Measurements from ENCODE around the gene CDH15. TPM values are rescaled to one million over a fixed set of nuclear protein-coding genes. Genes with fewer than 3 reads are reported as not detected.
A peak's percentile ranks its signal among the peaks of the same experiment; 100 is the strongest.

The CDH15 gene
- total and polyA plus RNA-seq, 9 of the 15 experiments (the other 6 are each of a cell fraction or from before 2014, with no cell fraction given) = 0.07 to 0.18 TPM; not detected in 7

DNA sequence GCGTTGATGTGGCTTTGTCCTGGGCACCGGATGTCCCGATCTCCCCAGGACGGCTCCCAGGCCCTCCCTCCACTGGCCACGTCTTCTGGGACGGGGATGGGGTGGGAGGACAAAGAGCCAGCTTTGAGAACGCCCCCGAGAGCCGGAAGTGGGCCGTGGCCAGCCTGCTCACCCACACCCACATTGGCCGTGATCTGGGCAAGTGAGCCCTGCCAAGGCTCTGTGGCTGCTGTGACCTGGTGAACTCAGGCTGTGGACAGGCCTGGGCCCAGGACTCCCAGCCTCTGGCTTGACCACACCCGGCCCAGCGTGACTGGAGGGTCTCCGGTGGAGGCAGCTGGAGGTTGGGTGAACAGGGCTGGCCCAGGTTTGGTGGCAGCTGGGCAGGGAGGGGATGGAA, 3.3 kb downstream of the CDH15 start:
- BruUV-seq (replicated peaks) = no TSS peak
- Histone ChIP-seq H2AFZ (ENCODE audit: low read depth, low read length) (no peak overlapping the region), H3K4me2 (ENCODE audit: insufficient read depth, low read length) (no peak overlapping the region), H3K27ac (ENCODE audit: extremely low read depth, low read depth, low read length) (no peak overlapping the region), H3K4me3 (no peak overlapping the region), H3K79me2 (ENCODE audit: control insufficient read depth, insufficient read depth, low read length) (no peaks in the 10 kb centered on the region), H3K9me1 (ENCODE audit: control insufficient read depth, insufficient read depth, low read length) (no peaks in the 10 kb centered on the region), H3K27me3 (ENCODE audit: control insufficient read depth in 2 of 2, insufficient read depth in 2 of 2, low read length in 2 of 2) (peaks cover 0 to 41% of the 10 kb centered on the region in 2 experiments; a peak in 2 of 5 replicates), H3K9ac (ENCODE audit: insufficient read depth in 1 of 2, low read depth in 2 of 2, low read length in 2 of 2) (peak overlapping the region in 1 of 2 experiments; percentile 42; a peak in 1 of 4 replicates), H3K36me3 (ENCODE audit: control insufficient read depth, insufficient read depth, low read length) (no peaks in the 10 kb centered on the region), H3K9me3 (replicated peaks; ENCODE audit: control insufficient read depth, insufficient read depth, low read depth, low read length) (no peaks in the 10 kb centered on the region), H4K20me1 (replicated peaks; ENCODE audit: control insufficient read depth, insufficient read depth, low read length) (peaks cover 3% of the 10 kb centered on the region; the same call in 1 of the 2 replicates), H3K4me1 (replicated peaks in 1 of 2; ENCODE audit: control insufficient read depth in 2 of 2, insufficient read depth in 2 of 2, low read length in 2 of 2) (peaks cover 10 to 91% of the 10 kb centered on the region in 2 experiments; a peak in 4 of 5 replicates)
- DNase-seq (ENCODE audit: extremely low read depth in 1 of 4, low spot score in 3 of 4) (no peak), ATAC-seq (no peak), FAIRE-seq (no peak)
- ChIA-PET CTCF (ENCODE audit: low intra/inter-chr PET ratio) (no interaction called here), POLR2A (interaction anchor here (1.6 kb wide), 1 partner anchor 8 kb away, joined by 6 read pairs; no protein-coding TSS in a partner anchor)
- 40% methylated on average over 14 of the region's 14 CpGs for WGBS (ENCODE audit: insufficient coverage, low coverage, missing lambda C conversion rate)
- intact Hi-C loops (cut with micrococcal nuclease) = no loop called here
- in situ Hi-C loops (cut with MboI) = no loop called here
- TF ChIP-seq ZNF354B (CRISPR knock-in tag; IDR thresholded peaks at IDR 0.05) (no peak), GTF2A2 (tag; IDR thresholded peaks at IDR 0.05) (no peak), RBM22 (IDR thresholded peaks at IDR 0.05; ENCODE audit: low read depth, low read length, poor library complexity, severe bottlenecking) (no peak), ZNF76 (CRISPR knock-in tag; IDR thresholded peaks at IDR 0.05; ENCODE audit: borderline replicate concordance) (no peak), ZNF263 (CRISPR knock-in tag; IDR thresholded peaks at IDR 0.05; ENCODE audit: borderline replicate concordance) (no peak), SMARCB1 (IDR thresholded peaks at IDR 0.05; ENCODE audit: insufficient read length, low read depth) (no peak), CXXC5 (CRISPR knock-in tag; IDR thresholded peaks at IDR 0.05) (no peak), ZC3H8 (IDR thresholded peaks at IDR 0.05) (no peak), ADNP (tag; IDR thresholded peaks at IDR 0.05) (no peak), SMARCC2 (IDR thresholded peaks at IDR 0.05; ENCODE audit: low read depth) (no peak), U2AF2 (optimal IDR thresholded peaks at IDR 0.05; ENCODE audit: low read depth, low read length) (no peak), CBFA2T3 (IDR thresholded peaks at IDR 0.05) (no peak), PTRF (tag; IDR thresholded peaks at IDR 0.05) (no peak), SRSF1 (IDR thresholded peaks at IDR 0.05; ENCODE audit: low read depth, low read length) (no peak)
- TF ChIP-seq, protein P1, sequence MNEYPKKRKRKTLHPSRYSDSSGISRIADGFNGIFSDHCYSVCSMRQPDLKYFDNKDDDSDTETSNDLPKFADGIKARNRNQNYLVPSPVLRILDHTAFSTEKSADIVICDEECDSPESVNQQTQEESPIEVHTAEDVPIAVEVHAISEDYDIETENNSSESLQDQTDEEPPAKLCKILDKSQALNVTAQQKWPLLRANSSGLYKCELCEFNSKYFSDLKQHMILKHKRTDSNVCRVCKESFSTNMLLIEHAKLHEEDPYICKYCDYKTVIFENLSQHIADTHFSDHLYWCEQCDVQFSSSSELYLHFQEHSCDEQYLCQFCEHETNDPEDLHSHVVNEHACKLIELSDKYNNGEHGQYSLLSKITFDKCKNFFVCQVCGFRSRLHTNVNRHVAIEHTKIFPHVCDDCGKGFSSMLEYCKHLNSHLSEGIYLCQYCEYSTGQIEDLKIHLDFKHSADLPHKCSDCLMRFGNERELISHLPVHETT (CRISPR knock-in tag; conservative IDR thresholded peaks at IDR 0.05 in 1 of 2, IDR thresholded peaks at IDR 0.05 in 1 of 2) = no peak
- TF ChIP-seq, protein P2, sequence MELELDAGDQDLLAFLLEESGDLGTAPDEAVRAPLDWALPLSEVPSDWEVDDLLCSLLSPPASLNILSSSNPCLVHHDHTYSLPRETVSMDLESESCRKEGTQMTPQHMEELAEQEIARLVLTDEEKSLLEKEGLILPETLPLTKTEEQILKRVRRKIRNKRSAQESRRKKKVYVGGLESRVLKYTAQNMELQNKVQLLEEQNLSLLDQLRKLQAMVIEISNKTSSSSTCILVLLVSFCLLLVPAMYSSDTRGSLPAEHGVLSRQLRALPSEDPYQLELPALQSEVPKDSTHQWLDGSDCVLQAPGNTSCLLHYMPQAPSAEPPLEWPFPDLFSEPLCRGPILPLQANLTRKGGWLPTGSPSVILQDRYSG (tag; conservative IDR thresholded peaks at IDR 0.05; ENCODE audit: low read depth) = no peak
- TF ChIP-seq, protein P3, sequence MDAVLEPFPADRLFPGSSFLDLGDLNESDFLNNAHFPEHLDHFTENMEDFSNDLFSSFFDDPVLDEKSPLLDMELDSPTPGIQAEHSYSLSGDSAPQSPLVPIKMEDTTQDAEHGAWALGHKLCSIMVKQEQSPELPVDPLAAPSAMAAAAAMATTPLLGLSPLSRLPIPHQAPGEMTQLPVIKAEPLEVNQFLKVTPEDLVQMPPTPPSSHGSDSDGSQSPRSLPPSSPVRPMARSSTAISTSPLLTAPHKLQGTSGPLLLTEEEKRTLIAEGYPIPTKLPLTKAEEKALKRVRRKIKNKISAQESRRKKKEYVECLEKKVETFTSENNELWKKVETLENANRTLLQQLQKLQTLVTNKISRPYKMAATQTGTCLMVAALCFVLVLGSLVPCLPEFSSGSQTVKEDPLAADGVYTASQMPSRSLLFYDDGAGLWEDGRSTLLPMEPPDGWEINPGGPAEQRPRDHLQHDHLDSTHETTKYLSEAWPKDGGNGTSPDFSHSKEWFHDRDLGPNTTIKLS (IDR thresholded peaks at IDR 0.05; ENCODE audit: borderline replicate concordance, low read depth) = no peak

Measured in K562 (cell line).